ENCODE measurements around the gene HOTAIR.
A peak's percentile ranks its signal among the peaks of the same experiment; 100 is the strongest.

Gene HOTAIR

GRCh38 chr12:53942467-53942997, 32.2 kb downstream of the HOTAIR start:
- Histone ChIP-seq H3K4me3 (ENCODE audit: low read depth in 1 of 5, low read length in 5 of 5) (no peak overlapping the region), H3K9me3 (ENCODE audit: control insufficient read depth in 5 of 5, low read length in 5 of 5) (no peaks in the 10 kb centered on the region), H3K27me3 (ENCODE audit: control insufficient read depth in 5 of 5, insufficient read depth in 4 of 5, low read length in 5 of 5) (peaks cover 76 to 91% (median 85%) of the 10 kb centered on the region in 5 donors), H3K9ac (ENCODE audit: low read length in 5 of 5) (no peak overlapping the region), H3K27ac (ENCODE audit: low read depth, low read length) (no peak overlapping the region), H3K4me1 (ENCODE audit: control insufficient read depth in 5 of 5, insufficient read depth in 5 of 5, low read length in 5 of 5) (peaks cover 0 to 16% (median 4%) of the 10 kb centered on the region in 5 donors), H3K36me3 (ENCODE audit: control insufficient read depth in 5 of 5, insufficient read depth in 5 of 5, low read length in 5 of 5) (no peaks in the 10 kb centered on the region)

GRCh38 chr12:53941750-53942149, 33.0 kb downstream of the HOTAIR start:
- Histone ChIP-seq H3K4me3 (ENCODE audit: low read depth in 1 of 5, low read length in 5 of 5) (no peak overlapping the region), H3K9me3 (ENCODE audit: control insufficient read depth in 5 of 5, low read length in 5 of 5) (no peaks in the 10 kb centered on the region), H3K4me1 (ENCODE audit: control insufficient read depth in 5 of 5, insufficient read depth in 5 of 5, low read length in 5 of 5) (peaks cover 0 to 16% (median 4%) of the 10 kb centered on the region in 5 donors), H3K27me3 (ENCODE audit: control insufficient read depth in 5 of 5, insufficient read depth in 4 of 5, low read length in 5 of 5) (peaks cover 81 to 94% (median 86%) of the 10 kb centered on the region in 5 donors), H3K27ac (ENCODE audit: low read depth, low read length) (no peak overlapping the region), H3K36me3 (ENCODE audit: control insufficient read depth in 5 of 5, insufficient read depth in 5 of 5, low read length in 5 of 5) (no peaks in the 10 kb centered on the region), H3K9ac (ENCODE audit: low read length in 5 of 5) (no peak overlapping the region)

- Histone ChIP-seq H3K9me3 (ENCODE audit: control insufficient read depth in 5 of 5, low read length in 5 of 5) (no peaks in the 10 kb centered on the region), H3K9ac (ENCODE audit: low read length in 5 of 5) (no peak overlapping the region), H3K27me3 (ENCODE audit: control insufficient read depth in 5 of 5, insufficient read depth in 4 of 5, low read length in 5 of 5) (peaks cover 78 to 94% (median 85%) of the 10 kb centered on the region in 5 donors), H3K36me3 (ENCODE audit: control insufficient read depth in 5 of 5, insufficient read depth in 5 of 5, low read length in 5 of 5) (no peaks in the 10 kb centered on the region), H3K27ac (ENCODE audit: low read depth, low read length) (no peak overlapping the region), H3K4me3 (ENCODE audit: low read depth in 1 of 5, low read length in 5 of 5) (no peak overlapping the region), H3K4me1 (ENCODE audit: control insufficient read depth in 5 of 5, insufficient read depth in 5 of 5, low read length in 5 of 5) (peaks cover 0 to 16% (median 4%) of the 10 kb centered on the region in 5 donors)
These were observed 33.6 kb downstream of the HOTAIR start for GRCh38 chr12:53941187-53941586.

GRCh38 chr12:53940443-53941014, 34.2 kb downstream of the HOTAIR start:
- H3K27ac ChIP-seq (ENCODE audit: low read depth, low read length): no peak overlapping the region
- H3K4me3 ChIP-seq (ENCODE audit: low read depth in 1 of 5, low read length in 5 of 5): no peak overlapping the region

GRCh38 chr12:53939141-53940108, 35.3 kb downstream of the HOTAIR start:
- Histone ChIP-seq H3K27ac (ENCODE audit: low read depth, low read length) (no peak overlapping the region), H3K4me1 (ENCODE audit: control insufficient read depth in 5 of 5, insufficient read depth in 5 of 5, low read length in 5 of 5) (peaks cover 0 to 17% (median 4%) of the 10 kb centered on the region in 5 donors), H3K36me3 (ENCODE audit: control insufficient read depth in 5 of 5, insufficient read depth in 5 of 5, low read length in 5 of 5) (no peaks in the 10 kb centered on the region), H3K4me3 (ENCODE audit: low read depth in 1 of 5, low read length in 5 of 5) (no peak overlapping the region), H3K27me3 (ENCODE audit: control insufficient read depth in 5 of 5, insufficient read depth in 4 of 5, low read length in 5 of 5) (peaks cover 78 to 94% (median 83%) of the 10 kb centered on the region in 5 donors), H3K9me3 (ENCODE audit: control insufficient read depth in 5 of 5, low read length in 5 of 5) (no peaks in the 10 kb centered on the region), H3K9ac (ENCODE audit: low read length in 5 of 5) (no peak overlapping the region)

More at GRCh38 chr12:53940443-53941014, 34.2 kb downstream of the HOTAIR start:
- no peaks in the 10 kb centered on the region for H3K36me3 ChIP-seq (ENCODE audit: control insufficient read depth in 5 of 5, insufficient read depth in 5 of 5, low read length in 5 of 5)
- H3K4me1 ChIP-seq (ENCODE audit: control insufficient read depth in 5 of 5, insufficient read depth in 5 of 5, low read length in 5 of 5): peaks cover 0 to 16% (median 4%) of the 10 kb centered on the region in 5 donors
- H3K9me3 ChIP-seq (ENCODE audit: control insufficient read depth in 5 of 5, low read length in 5 of 5): no peaks in the 10 kb centered on the region
- H3K27me3 ChIP-seq (ENCODE audit: control insufficient read depth in 5 of 5, insufficient read depth in 4 of 5, low read length in 5 of 5): peaks cover 78 to 94% (median 84%) of the 10 kb centered on the region in 5 donors
- H3K9ac ChIP-seq (ENCODE audit: low read length in 5 of 5): no peak overlapping the region

DNA sequence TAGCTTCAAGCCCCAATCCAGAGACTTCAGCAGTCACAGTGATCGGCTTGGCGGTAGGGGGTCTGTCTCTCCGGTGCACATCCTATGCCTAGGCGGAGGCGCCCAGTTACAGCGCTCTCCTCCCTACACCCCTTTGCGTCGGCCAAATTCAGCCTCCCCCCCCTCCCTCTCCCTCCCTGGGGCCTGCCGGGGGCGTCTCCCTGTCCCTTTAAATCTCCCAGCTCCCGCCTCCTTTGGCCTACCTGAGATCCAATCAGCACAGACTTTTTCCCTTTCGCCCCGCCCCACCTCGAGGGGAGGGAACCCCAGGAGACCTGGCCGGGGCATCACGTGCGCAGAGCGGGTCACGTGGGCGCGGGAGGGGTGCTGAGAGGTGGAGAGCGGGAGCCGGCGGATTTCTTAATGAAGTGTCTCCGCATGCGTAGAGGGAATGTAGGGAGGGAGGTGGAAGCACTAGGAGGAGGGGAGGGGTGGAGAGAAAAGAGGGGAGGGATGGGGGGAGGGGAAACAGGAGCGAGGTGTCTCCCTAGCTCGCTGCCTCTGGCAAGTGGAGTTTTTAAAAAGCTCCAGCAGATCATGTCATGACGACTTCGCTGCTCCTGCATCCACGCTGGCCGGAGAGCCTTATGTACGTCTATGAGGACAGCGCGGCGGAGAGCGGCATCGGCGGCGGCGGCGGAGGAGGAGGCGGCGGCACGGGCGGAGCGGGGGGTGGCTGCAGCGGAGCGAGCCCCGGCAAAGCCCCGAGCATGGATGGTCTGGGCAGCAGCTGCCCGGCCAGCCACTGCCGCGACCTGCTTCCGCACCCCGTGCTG, 36.2 kb downstream of the HOTAIR start, which contains the start of gene HOXC13:
Gene HOXC13, plus strand, starts transcription at position 506 of the 815 bp plus-strand sequence. Its CDS starts 76 bp downstream, at position 582.
- Histone ChIP-seq H3K4me1 (ENCODE audit: control insufficient read depth in 5 of 5, insufficient read depth in 5 of 5, low read length in 5 of 5) (peaks cover 0 to 17% (median 4%) of the 10 kb centered on the region in 5 donors), H3K4me3 (ENCODE audit: low read depth in 1 of 5, low read length in 5 of 5) (peak within 1 kb of the TSS in 1 of 5 donors; percentile 6), H3K9me3 (ENCODE audit: control insufficient read depth in 5 of 5, low read length in 5 of 5) (no peaks in the 10 kb centered on the region), H3K27ac (ENCODE audit: low read depth, low read length) (no peak within 1 kb of the TSS), H3K27me3 (ENCODE audit: control insufficient read depth in 5 of 5, insufficient read depth in 4 of 5, low read length in 5 of 5) (peaks cover 78 to 94% (median 83%) of the 10 kb centered on the region in 5 donors), H3K36me3 (ENCODE audit: control insufficient read depth in 5 of 5, insufficient read depth in 5 of 5, low read length in 5 of 5) (no peaks in the 10 kb centered on the region), H3K9ac (ENCODE audit: low read length in 5 of 5) (no peak within 1 kb of the TSS)

DNA sequence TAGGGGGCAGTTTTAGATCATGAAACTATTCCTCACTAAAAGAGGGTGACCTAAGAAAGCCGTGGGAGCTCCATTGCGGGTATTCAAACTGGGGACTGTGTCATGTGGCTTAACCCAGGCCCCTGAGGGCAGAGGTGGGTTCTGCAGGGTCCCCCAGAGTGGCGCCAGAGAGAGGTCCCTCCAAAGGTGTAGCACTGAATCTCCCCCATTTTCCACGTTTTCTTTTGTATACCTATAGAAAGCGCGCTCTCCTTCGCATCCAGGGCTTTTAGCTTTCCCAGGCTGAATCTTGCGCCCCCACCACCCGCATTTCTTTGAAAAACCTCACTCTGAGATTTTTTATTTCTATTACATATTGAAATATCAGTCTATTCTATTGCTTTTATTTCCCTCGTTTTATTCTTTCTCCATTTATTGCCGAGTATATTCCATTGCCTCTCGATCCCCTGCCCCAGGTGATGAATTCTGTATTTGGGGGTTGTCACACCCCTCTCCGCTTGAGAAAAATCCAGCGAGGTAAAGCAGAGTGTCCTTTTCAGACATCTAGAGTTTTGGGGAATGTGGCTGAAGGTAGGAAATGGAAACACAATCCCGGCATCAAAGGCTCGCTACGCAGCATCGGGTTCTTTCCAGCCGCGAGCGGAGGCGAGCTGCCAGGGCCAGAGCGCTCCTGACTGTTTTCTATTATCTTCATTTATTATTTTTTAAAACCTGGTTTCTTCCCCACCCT, 37.0 kb downstream of the HOTAIR start:
- Histone ChIP-seq H3K27me3 (ENCODE audit: control insufficient read depth in 5 of 5, insufficient read depth in 4 of 5, low read length in 5 of 5) (peaks cover 79 to 94% (median 87%) of the 10 kb centered on the region in 5 donors), H3K36me3 (ENCODE audit: control insufficient read depth in 5 of 5, insufficient read depth in 5 of 5, low read length in 5 of 5) (no peaks in the 10 kb centered on the region), H3K4me1 (ENCODE audit: control insufficient read depth in 5 of 5, insufficient read depth in 5 of 5, low read length in 5 of 5) (peaks cover 0 to 17% (median 4%) of the 10 kb centered on the region in 5 donors), H3K4me3 (ENCODE audit: low read depth in 1 of 5, low read length in 5 of 5) (no peak overlapping the region), H3K9me3 (ENCODE audit: control insufficient read depth in 5 of 5, low read length in 5 of 5) (no peaks in the 10 kb centered on the region), H3K9ac (ENCODE audit: low read length in 5 of 5) (no peak overlapping the region), H3K27ac (ENCODE audit: low read depth, low read length) (no peak overlapping the region)

DNA sequence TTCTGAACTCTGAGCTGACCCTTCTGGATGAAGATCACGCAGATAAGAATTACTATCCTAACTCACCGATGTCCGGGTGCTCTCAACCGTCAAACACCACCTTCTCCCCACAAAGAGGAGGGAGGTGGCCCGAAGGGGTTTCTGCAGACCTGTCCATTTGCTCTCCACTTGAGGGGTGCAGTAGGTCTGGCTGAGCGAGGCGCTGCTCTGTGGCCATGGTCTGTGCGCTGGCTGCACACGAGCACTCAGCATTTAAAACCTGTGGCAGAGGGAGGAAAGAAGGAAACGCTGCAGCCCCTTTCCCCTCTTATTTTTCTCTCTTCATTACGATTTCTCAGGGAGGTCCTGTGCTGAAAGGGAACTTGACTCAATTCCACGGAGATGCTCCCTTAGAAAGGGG, 37.7 kb downstream of the HOTAIR start:
- Histone ChIP-seq H3K27ac (ENCODE audit: low read depth, low read length) (no peak overlapping the region), H3K27me3 (ENCODE audit: control insufficient read depth in 5 of 5, insufficient read depth in 4 of 5, low read length in 5 of 5) (peaks cover 79 to 95% (median 91%) of the 10 kb centered on the region in 5 donors), H3K4me3 (ENCODE audit: low read depth in 1 of 5, low read length in 5 of 5) (no peak overlapping the region), H3K9ac (ENCODE audit: low read length in 5 of 5) (no peak overlapping the region), H3K9me3 (ENCODE audit: control insufficient read depth in 5 of 5, low read length in 5 of 5) (no peaks in the 10 kb centered on the region), H3K36me3 (ENCODE audit: control insufficient read depth in 5 of 5, insufficient read depth in 5 of 5, low read length in 5 of 5) (no peaks in the 10 kb centered on the region), H3K4me1 (ENCODE audit: control insufficient read depth in 5 of 5, insufficient read depth in 5 of 5, low read length in 5 of 5) (peaks cover 0 to 17% (median 4%) of the 10 kb centered on the region in 5 donors)
